ENCODE data around the gene POLR2H. TPM values are rescaled to one million over a fixed set of nuclear protein-coding genes. Genes with fewer than 3 reads are reported as not detected.

POLR2H gene
- total RNA-seq, 1 donor from 2014 or later, result 26.0 TPM

DNA sequence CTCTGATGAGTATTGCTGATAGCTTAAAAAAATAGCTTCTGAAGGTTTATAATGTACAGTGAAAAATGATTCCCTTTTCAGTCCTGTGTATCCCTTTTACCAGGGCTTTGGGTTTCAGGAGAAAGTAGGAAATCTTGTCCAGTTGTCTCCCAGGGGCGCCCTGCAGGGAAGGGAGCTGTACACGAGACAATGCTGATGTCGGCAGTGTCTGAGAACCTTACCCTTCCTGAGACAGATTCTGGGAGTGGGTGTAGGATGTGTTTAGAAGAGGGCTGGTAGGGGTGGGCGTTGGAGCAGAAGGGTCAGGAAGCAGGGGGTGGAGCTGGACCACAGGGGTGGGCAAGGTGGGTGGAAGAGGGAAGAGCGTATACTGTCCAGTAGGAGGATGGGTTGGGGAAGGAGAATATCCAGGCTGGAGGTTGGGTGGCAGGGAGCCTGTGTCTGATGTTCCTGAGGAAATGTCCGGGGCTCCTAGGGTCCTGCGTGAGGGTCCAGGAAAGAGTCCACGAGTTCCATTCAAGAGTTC is 10.8 kb downstream of the POLR2H start:
- intact Hi-C loops (cut with DNase I), result loop anchor here (5.0 kb wide), 2 partner anchors 45 to 95 kb away; no protein-coding TSS in a partner anchor
- Histone ChIP-seq H3K9me3 (no peaks in the 10 kb centered on the region), H3K4me1 (peaks cover 14 to 22% of the 10 kb centered on the region in 2 donors), H3K4me3 (no peak overlapping the region), H3K36me3 (peaks cover 0 to 9% of the 10 kb centered on the region in 2 donors), H3K27me3 (no peaks in the 10 kb centered on the region), H3K27ac (no peak overlapping the region)
- no peak for DNase-seq (ENCODE audit: low spot score in 2 of 2)
- TF ChIP-seq, protein P1, sequence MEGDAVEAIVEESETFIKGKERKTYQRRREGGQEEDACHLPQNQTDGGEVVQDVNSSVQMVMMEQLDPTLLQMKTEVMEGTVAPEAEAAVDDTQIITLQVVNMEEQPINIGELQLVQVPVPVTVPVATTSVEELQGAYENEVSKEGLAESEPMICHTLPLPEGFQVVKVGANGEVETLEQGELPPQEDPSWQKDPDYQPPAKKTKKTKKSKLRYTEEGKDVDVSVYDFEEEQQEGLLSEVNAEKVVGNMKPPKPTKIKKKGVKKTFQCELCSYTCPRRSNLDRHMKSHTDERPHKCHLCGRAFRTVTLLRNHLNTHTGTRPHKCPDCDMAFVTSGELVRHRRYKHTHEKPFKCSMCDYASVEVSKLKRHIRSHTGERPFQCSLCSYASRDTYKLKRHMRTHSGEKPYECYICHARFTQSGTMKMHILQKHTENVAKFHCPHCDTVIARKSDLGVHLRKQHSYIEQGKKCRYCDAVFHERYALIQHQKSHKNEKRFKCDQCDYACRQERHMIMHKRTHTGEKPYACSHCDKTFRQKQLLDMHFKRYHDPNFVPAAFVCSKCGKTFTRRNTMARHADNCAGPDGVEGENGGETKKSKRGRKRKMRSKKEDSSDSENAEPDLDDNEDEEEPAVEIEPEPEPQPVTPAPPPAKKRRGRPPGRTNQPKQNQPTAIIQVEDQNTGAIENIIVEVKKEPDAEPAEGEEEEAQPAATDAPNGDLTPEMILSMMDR (IDR thresholded peaks at IDR 0.05), result no peak

DNA sequence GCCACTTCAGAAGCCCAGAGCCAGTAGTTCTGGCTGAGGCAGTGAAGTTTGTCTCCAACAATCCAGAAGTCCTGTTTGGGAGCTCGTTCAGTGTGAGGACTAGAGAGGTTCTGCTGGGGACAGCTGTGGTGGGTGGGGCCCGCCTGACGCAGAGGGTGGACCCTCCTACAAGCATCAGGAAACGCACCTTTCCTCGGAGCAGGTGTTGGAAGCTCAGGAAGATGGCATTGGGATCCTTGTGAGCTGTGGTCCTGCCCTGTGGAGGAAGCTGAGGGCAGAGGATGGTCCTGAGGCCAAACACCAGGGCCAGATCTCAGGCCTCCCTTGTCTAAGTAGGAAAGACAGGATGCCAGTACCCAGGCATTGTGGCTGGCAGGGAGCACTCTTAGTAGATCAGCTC is 11.4 kb downstream of the POLR2H start:
- Histone ChIP-seq H3K27me3 (no peaks in the 10 kb centered on the region), H3K4me1 (peaks cover 14 to 22% of the 10 kb centered on the region in 2 donors), H3K4me3 (no peak overlapping the region), H3K36me3 (peaks cover 0 to 4% of the 10 kb centered on the region in 2 donors), H3K27ac (no peak overlapping the region), H3K9me3 (no peaks in the 10 kb centered on the region)
- TF ChIP-seq, protein P1 (IDR thresholded peaks at IDR 0.05), result no peak
- intact Hi-C loops (cut with DNase I), result loop anchor here (5.0 kb wide), 2 partner anchors 44 to 94 kb away; no protein-coding TSS in a partner anchor
- no peak for DNase-seq (ENCODE audit: low spot score in 2 of 2)

DNA sequence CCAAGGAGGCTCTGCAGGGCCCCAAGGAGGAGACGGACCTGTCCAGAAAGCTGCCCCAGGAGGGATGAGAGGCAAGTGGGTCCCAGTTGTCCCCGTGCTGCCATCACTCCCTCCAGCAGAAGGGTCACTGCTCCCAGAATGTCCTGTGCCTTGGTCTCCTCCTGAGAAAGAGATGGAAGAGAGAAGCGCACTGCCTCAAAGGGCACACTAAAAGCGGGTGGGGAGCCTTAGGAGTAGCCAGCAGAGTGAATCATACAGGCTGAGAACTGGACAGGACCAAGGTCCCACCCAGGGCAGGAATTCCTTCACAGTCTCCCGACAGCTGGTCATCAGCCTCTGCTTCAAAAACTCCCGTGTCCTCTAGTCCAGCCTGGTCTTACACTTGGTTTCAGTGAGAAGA is 11.9 kb downstream of the POLR2H start:
- Histone ChIP-seq H3K36me3 (no peaks in the 10 kb centered on the region), H3K4me1 (peaks cover 12 to 19% of the 10 kb centered on the region in 2 donors), H3K27me3 (no peaks in the 10 kb centered on the region), H3K27ac (no peak overlapping the region), H3K4me3 (no peak overlapping the region), H3K9me3 (no peaks in the 10 kb centered on the region)
- DNase-seq (ENCODE audit: low spot score in 2 of 2), result no peak
- intact Hi-C loops (cut with DNase I), result loop anchor here (5.0 kb wide), 2 partner anchors 44 to 94 kb away; no protein-coding TSS in a partner anchor
- TF ChIP-seq, protein P1 (IDR thresholded peaks at IDR 0.05), result no peak

DNA sequence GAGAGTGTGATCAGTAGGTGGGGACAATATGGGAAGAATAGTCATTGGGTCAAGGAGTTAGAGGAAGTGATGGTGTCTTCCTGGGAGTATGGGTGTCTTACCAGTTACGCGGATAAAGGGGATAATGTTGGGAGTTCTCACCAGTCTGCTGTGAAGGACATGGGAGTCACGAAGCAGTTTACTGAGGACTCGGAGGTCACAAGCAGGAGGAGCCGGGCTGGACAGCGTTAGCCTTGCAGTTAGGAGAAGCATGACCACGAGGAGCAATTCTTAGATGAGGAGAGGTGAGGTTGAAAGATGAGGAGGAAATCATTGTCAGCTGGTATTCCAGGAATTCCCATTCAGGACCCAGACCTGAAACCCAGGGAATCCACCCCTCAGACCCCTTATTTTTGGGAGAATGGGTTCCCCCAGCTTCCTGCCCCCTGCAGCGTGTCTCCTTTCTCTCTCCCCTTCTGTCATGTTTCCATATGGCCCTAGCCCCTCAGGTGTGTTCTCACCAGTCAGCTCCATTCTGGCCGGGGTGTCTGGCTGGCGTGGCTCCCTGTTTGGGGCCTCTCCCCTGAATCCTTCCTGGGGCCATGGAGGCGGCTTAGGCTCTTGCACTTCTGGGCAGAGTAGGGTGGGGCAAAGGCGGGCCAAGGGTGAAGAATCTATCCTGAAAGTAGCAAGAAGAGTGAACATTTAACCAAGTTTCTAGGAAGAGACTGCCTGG is 14.4 kb downstream of the POLR2H start:
- no peaks in the 10 kb centered on the region for H3K36me3 ChIP-seq
- peaks cover 0 to 4% of the 10 kb centered on the region in 2 donors for H3K4me1 ChIP-seq

GRCh38 chr3:184377374-184377773 is 15.9 kb downstream of the POLR2H start:
- H3K27me3 ChIP-seq, result no peaks in the 10 kb centered on the region
- H3K9me3 ChIP-seq, result no peaks in the 10 kb centered on the region
- no peaks in the 10 kb centered on the region for H3K36me3 ChIP-seq
- DNase-seq (ENCODE audit: low spot score in 2 of 2), result no peak
- H3K4me1 ChIP-seq, result peaks cover 0 to 11% of the 10 kb centered on the region in 2 donors
- TF ChIP-seq, protein P1 (IDR thresholded peaks at IDR 0.05), result no peak
- H3K27ac ChIP-seq, result no peak overlapping the region
- H3K4me3 ChIP-seq, result no peak overlapping the region
- intact Hi-C loops (cut with DNase I), result no loop called here

More for the DNA sequence above, 14.4 kb downstream of the POLR2H start:
- TF ChIP-seq, protein P1 (IDR thresholded peaks at IDR 0.05), result no peak
- H3K27me3 ChIP-seq, result no peaks in the 10 kb centered on the region
- H3K9me3 ChIP-seq, result no peaks in the 10 kb centered on the region
- H3K4me3 ChIP-seq, result no peak overlapping the region
- intact Hi-C loops (cut with DNase I), result no loop called here
- DNase-seq (ENCODE audit: low spot score in 2 of 2), result no peak
- no peak overlapping the region for H3K27ac ChIP-seq
